GM19043 (cell line): ENCODE results near the gene LSM5.
"Not testable (repeated sequence)": the region's sequence is repeated elsewhere in the genome, so short reads cannot be mapped to it uniquely, and the experiment has no call there.

Experiments
- ATAC-seq: cut with Tn5 transposase; IDR thresholded peaks from one replicate; pipeline ENCODE4 v1.9.1; 2021; ENCODE audit warnings: low read depth; ENCODE audit not compliant: unreplicated experiment

The LSM5 gene

GRCh38 chr7:32464641-32465416 is 25.4 kb downstream of the LSM5 start:
- not testable (repeated sequence) for ATAC-seq

DNA sequence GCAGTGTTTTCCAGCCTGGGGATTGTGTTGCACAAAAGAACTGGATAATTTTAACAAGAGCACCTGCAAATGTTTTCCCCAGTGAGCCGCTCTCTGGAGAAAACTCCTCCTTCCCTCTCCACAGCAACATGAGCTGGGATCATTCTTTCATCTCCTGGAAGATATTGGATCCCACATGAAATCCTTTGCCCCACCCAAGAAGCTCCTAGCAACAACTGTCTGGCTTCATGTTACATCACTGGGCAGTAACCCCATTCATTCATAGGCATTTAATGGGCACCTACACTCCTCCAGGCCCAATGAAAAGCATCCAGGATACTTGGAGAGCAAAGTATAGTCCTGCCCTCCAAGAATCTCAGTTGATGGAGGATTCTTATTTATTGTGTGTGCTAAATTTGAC is 27.2 kb downstream of the LSM5 start:
- no peak for ATAC-seq

- ATAC-seq, result no peak
Measured at GRCh38 chr7:32462451-32462850, 27.7 kb downstream of the LSM5 start.

- ATAC-seq, result no peak
Measured at GRCh38 chr7:32461484-32461883, 28.7 kb downstream of the LSM5 start.

DNA sequence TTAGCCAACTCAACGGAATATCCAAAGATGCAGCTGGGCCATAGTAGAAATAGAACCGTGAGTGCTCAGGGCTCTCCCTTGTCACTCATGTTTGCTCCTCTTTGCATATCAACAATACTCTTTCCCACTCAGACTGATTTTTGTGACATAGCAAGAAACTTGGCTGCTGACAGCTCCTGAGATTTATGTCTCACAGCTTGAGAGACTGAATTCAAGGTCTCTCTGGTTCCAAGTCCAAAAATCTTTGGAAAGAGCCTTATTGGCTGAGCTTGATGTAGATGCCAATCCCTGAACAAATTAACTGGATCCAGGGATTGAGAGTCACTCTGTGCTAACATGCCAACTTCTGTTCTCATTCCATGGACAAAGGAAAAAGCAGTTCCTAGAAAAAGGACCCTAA is 30.4 kb downstream of the LSM5 start:
- no peak for ATAC-seq

GRCh38 chr7:32458025-32458424 is 32.2 kb downstream of the LSM5 start:
- no peak for ATAC-seq

GRCh38 chr7:32453341-32454011 is 36.7 kb downstream of the LSM5 start:
- ATAC-seq, result no peak

GRCh38 chr7:32447218-32447617 is 43.0 kb downstream of the LSM5 start:
- no peak for ATAC-seq

GRCh38 chr7:32436146-32436928 is 53.8 kb downstream of the LSM5 start:
- no peak for ATAC-seq
